T-helper 1 cell treated with Interleukin-12 subunit alpha and Interleukin-12 subunit beta and Interleukin-4 antibody, amounts not matched to agents 30 μg/mL and 1 μg/mL, for 36 hours (primary cell): ENCODE measurements around the gene LLGL2.
"Not testable (repeated sequence)": the region's sequence is repeated elsewhere in the genome, so short reads cannot be mapped to it uniquely, and the experiment has no call there.

Source experiments
- H3K27ac Mint-ChIP-seq: one replicate; pipeline ENCODE4 v1.8.0; 2021; ENCODE audit warnings: mild to moderate bottlenecking, mixed read lengths
- H3K27me3 Mint-ChIP-seq: one replicate; pipeline ENCODE4 v1.8.0; 2021; ENCODE audit warnings: low read depth, mixed read lengths
- H3K36me3 Mint-ChIP-seq: one replicate; pipeline ENCODE4 v1.8.0; 2021; ENCODE audit warnings: low read depth, mixed read lengths
- H3K4me1 Mint-ChIP-seq: one replicate; pipeline ENCODE4 v1.8.0; 2021; ENCODE audit warnings: low read depth, mixed read lengths
- H3K4me3 Mint-ChIP-seq: one replicate; pipeline ENCODE4 v1.8.0; 2021; ENCODE audit warnings: mild to moderate bottlenecking, moderate library complexity, mixed read lengths
- H3K9me3 Mint-ChIP-seq: one replicate; pipeline ENCODE4 v1.8.0; 2021; ENCODE audit warnings: mixed read lengths

Gene LLGL2, protein sequence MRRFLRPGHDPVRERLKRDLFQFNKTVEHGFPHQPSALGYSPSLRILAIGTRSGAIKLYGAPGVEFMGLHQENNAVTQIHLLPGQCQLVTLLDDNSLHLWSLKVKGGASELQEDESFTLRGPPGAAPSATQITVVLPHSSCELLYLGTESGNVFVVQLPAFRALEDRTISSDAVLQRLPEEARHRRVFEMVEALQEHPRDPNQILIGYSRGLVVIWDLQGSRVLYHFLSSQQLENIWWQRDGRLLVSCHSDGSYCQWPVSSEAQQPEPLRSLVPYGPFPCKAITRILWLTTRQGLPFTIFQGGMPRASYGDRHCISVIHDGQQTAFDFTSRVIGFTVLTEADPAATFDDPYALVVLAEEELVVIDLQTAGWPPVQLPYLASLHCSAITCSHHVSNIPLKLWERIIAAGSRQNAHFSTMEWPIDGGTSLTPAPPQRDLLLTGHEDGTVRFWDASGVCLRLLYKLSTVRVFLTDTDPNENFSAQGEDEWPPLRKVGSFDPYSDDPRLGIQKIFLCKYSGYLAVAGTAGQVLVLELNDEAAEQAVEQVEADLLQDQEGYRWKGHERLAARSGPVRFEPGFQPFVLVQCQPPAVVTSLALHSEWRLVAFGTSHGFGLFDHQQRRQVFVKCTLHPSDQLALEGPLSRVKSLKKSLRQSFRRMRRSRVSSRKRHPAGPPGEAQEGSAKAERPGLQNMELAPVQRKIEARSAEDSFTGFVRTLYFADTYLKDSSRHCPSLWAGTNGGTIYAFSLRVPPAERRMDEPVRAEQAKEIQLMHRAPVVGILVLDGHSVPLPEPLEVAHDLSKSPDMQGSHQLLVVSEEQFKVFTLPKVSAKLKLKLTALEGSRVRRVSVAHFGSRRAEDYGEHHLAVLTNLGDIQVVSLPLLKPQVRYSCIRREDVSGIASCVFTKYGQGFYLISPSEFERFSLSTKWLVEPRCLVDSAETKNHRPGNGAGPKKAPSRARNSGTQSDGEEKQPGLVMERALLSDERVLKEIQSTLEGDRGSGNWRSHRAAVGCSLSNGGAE

DNA sequence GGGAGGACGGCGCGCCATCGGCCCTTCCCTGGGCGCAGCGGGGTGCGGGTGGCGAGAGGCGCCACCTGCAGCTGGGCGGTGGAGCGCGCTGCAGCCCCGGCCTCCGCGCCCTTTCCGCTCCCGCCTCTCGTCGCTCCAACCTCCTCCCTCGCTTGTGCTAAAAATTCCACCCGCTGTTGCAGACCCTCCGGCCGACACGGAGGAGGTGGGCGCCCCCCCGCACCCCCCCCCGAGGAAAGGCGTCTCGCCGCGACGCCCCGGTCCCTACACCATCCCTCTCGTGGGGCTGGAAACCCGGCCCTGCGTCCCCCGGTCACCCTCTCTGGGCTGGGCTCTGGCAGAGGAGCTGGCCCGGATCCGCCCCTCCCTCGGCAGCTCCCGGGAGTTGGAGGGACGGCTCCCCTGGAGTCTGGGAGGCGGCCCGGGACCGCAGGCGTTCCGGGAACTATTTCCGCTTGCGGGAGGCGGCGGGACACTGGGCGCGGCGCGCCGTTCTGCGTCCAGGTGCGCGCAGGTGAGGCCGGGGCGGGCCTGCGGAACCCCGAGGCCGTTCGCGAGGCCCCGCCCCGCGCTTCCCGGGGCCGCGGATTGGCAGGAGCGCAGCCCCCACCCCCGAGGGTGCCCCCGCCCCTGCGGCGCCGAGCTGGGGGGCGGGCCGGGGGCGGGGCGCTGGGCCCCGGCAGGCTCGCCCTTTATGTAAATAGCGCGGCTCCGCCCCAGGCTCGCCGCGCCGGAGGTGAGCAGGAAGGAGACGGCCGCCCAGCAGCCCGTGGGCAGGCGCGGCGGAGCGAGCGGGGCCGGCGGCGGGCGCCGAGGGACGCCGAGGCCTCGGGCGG lies at the start of gene LLGL2:
Gene LLGL2 (plus strand): TSS at position 728 of the 836 bp plus-strand sequence. CDS start 17,730 bp downstream, outside the sequence.
- Mint-ChIP-seq H3K9me3 (no peaks in the 10 kb centered on the region), H3K4me1 (peaks cover 8% of the 10 kb centered on the region), H3K27ac (no peak within 1 kb of the TSS), H3K27me3 (peaks cover 8% of the 10 kb centered on the region), H3K4me3 (peak within 1 kb of the TSS; percentile 67), H3K36me3 (peaks cover 7% of the 10 kb centered on the region)

DNA sequence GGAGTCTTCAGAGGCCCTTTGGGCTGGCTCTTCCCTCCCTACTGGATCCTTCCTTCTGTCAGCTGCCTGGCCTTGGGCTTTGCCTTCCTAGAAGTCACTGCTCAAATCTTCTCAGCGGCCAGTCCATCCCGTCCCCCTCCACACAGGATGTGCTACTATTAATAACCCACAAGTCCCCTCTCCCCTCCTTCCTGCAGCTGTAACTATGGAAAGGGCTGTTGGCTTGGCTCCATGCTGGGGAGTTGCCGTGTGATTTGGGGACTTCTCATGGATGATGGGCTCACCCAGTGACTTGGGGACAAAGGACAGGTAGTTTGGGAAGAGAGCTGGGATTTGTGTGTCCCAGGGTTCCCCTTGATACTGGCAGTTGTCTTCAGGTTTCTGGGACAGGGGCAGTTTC lies 49.6 kb upstream of the LLGL2 start:
- Mint-ChIP-seq H3K27me3 (no peaks in the 10 kb centered on the region), H3K36me3 (peaks cover 10% of the 10 kb centered on the region), H3K4me1 (no peaks in the 10 kb centered on the region), H3K27ac (no peak overlapping the region), H3K4me3 (no peak overlapping the region), H3K9me3 (no peaks in the 10 kb centered on the region)

GRCh38 chr17:75476271-75476671 lies 49.2 kb upstream of the LLGL2 start:
- H3K9me3 Mint-ChIP-seq, result no peaks in the 10 kb centered on the region
- H3K27me3 Mint-ChIP-seq, result no peaks in the 10 kb centered on the region
- H3K4me3 Mint-ChIP-seq, result no peak overlapping the region
- H3K27ac Mint-ChIP-seq, result no peak overlapping the region
- H3K4me1 Mint-ChIP-seq, result no peaks in the 10 kb centered on the region
- peaks cover 10% of the 10 kb centered on the region for H3K36me3 Mint-ChIP-seq

GRCh38 chr17:75476752-75477489 lies 48.6 kb upstream of the LLGL2 start:
- Mint-ChIP-seq H3K36me3 (peaks cover 10% of the 10 kb centered on the region), H3K4me3 (no peak overlapping the region), H3K9me3 (no peaks in the 10 kb centered on the region), H3K4me1 (no peaks in the 10 kb centered on the region), H3K27ac (no peak overlapping the region), H3K27me3 (no peaks in the 10 kb centered on the region)

DNA sequence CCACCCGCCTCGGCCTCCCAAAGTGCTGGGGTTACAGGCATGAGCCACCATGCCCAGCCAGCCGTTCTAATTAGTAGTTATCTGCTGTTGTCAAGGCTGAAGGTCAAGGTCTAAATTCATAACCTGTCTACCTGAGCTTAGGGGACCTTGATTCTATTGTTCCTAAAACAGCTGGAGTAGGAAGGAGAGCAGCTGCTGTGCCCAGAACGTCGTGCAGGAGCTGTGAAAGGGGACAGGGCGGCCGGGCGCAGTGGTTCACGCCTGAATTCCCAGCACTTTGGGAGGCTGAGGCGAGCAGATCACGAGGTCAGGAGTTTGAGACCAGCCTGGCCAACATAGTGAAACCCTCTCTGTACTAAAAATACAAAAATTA lies 48.0 kb upstream of the LLGL2 start:
- not testable (repeated sequence) for H3K27ac Mint-ChIP-seq, H3K4me1 Mint-ChIP-seq, H3K27me3 Mint-ChIP-seq, H3K36me3 Mint-ChIP-seq, H3K4me3 Mint-ChIP-seq, H3K9me3 Mint-ChIP-seq

GRCh38 chr17:75478508-75478907 lies 47.0 kb upstream of the LLGL2 start:
- Mint-ChIP-seq H3K27ac (no peak overlapping the region), H3K27me3 (no peaks in the 10 kb centered on the region), H3K4me1 (no peaks in the 10 kb centered on the region), H3K9me3 (no peaks in the 10 kb centered on the region), H3K4me3 (no peak overlapping the region), H3K36me3 (peaks cover 4% of the 10 kb centered on the region)

GRCh38 chr17:75480281-75480680 lies 45.2 kb upstream of the LLGL2 start:
- H3K36me3 Mint-ChIP-seq, result peaks cover 3% of the 10 kb centered on the region
- H3K9me3 Mint-ChIP-seq, result no peaks in the 10 kb centered on the region
- H3K27ac Mint-ChIP-seq, result no peak overlapping the region
- H3K4me3 Mint-ChIP-seq, result no peak overlapping the region
- no peaks in the 10 kb centered on the region for H3K27me3 Mint-ChIP-seq
- H3K4me1 Mint-ChIP-seq, result peaks cover 1% of the 10 kb centered on the region

GRCh38 chr17:75481194-75482068 lies 44.1 kb upstream of the LLGL2 start:
- peaks cover 3% of the 10 kb centered on the region for H3K36me3 Mint-ChIP-seq

GRCh38 chr17:75482098-75482942 lies 43.2 kb upstream of the LLGL2 start:
- Mint-ChIP-seq H3K4me1 (peaks cover 10% of the 10 kb centered on the region), H3K36me3 (peaks cover 5% of the 10 kb centered on the region), H3K27me3 (no peaks in the 10 kb centered on the region), H3K4me3 (no peak overlapping the region), H3K27ac (no peak overlapping the region), H3K9me3 (no peaks in the 10 kb centered on the region)

More at GRCh38 chr17:75481194-75482068, 44.1 kb upstream of the LLGL2 start:
- Mint-ChIP-seq H3K9me3 (no peaks in the 10 kb centered on the region), H3K27me3 (no peaks in the 10 kb centered on the region), H3K27ac (no peak overlapping the region), H3K4me1 (peaks cover 2% of the 10 kb centered on the region), H3K4me3 (no peak overlapping the region)

DNA sequence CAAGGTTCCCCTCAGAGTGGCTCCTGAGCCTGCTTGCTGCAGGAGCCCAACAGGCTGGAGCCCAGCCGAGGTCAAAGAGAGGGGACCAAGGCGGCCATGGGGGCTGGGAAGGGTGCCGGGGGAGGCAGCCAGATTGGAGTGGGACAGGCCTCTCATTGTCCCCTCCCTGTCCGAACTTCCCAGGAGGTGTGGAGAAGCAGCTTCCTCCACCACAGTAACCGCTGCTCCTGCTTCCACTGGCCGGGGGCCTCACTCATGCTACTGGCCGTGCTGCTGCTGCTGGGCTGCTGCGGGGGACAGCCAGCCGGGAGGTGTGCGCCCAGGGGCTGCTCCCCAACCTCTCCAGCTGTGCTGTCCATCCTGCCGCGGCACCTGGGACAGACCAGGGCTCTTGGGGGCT lies 39.8 kb upstream of the LLGL2 start:
- H3K4me3 Mint-ChIP-seq, result no peak overlapping the region
- peaks cover 16% of the 10 kb centered on the region for H3K4me1 Mint-ChIP-seq
- no peak overlapping the region for H3K27ac Mint-ChIP-seq
- no peaks in the 10 kb centered on the region for H3K27me3 Mint-ChIP-seq
- H3K9me3 Mint-ChIP-seq, result no peaks in the 10 kb centered on the region
- peaks cover 8% of the 10 kb centered on the region for H3K36me3 Mint-ChIP-seq

DNA sequence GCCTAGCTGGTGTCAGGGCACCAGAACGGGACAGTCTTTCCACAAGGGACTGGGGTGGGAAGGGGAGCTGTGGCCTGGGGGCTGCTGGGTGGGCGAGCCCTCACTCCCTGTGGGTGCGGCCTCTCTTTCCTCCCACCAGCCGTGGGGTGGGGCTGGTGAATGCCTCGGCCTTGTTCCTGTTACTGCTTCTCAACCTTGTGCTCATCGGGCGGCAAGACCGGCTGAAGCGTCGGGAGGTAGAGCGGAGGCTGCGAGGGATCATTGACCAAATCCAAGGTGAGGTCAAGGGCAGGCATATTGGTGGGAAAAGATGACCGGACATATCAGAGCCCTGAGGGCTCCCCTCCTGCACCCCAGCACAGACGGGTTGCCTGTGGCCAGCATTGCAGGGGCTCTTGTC lies 39.3 kb upstream of the LLGL2 start:
- no peak overlapping the region for H3K4me3 Mint-ChIP-seq
- H3K27ac Mint-ChIP-seq, result peak overlapping the region; percentile 71
- no peaks in the 10 kb centered on the region for H3K27me3 Mint-ChIP-seq
- no peaks in the 10 kb centered on the region for H3K9me3 Mint-ChIP-seq
- H3K4me1 Mint-ChIP-seq, result peaks cover 16% of the 10 kb centered on the region
- H3K36me3 Mint-ChIP-seq, result peaks cover 8% of the 10 kb centered on the region

GRCh38 chr17:75486951-75487350 lies 38.5 kb upstream of the LLGL2 start:
- peaks cover 16% of the 10 kb centered on the region for H3K4me1 Mint-ChIP-seq
- peaks cover 8% of the 10 kb centered on the region for H3K36me3 Mint-ChIP-seq
- H3K9me3 Mint-ChIP-seq, result no peaks in the 10 kb centered on the region
- H3K27me3 Mint-ChIP-seq, result no peaks in the 10 kb centered on the region
- H3K4me3 Mint-ChIP-seq, result peak overlapping the region; percentile 21
- peak overlapping the region; percentile 90 for H3K27ac Mint-ChIP-seq
